ENCODE results near the gene POU3F3. TPM values are rescaled to one million over a fixed set of nuclear protein-coding genes. Genes with fewer than 3 reads are reported as not detected.
A peak's percentile ranks its signal among the peaks of the same experiment; 100 is the strongest.

Gene POU3F3
- total RNA-seq, 2 donors from 2014 or later = 0.08 TPM; not detected in 1

GRCh38 chr2:104870100-104870975 is 16.4 kb downstream of the POU3F3 start:
- intact Hi-C loops (cut with DNase I) = no loop called here
- ATAC-seq (no peak), DNase-seq (no peak)

GRCh38 chr2:104871649-104871971 is 17.7 kb downstream of the POU3F3 start:
- ATAC-seq = no peak
- no peak for DNase-seq
- intact Hi-C loops (cut with DNase I) = no loop called here

- ATAC-seq (no peak), DNase-seq (no peak)
- intact Hi-C loops (cut with DNase I) = no loop called here
These were observed 18.3 kb downstream of the POU3F3 start for GRCh38 chr2:104871972-104872865.

- peak; percentile 87 to 90 for ATAC-seq
- intact Hi-C loops (cut with DNase I) = no loop called here
- peak; percentile 68 for DNase-seq
These were observed 19.2 kb downstream of the POU3F3 start for GRCh38 chr2:104872866-104873688.

- ATAC-seq (no peak), DNase-seq (no peak)
- intact Hi-C loops (cut with DNase I) = no loop called here
These were observed 19.8 kb downstream of the POU3F3 start for GRCh38 chr2:104873689-104874054.

GRCh38 chr2:104874230-104874629 is 20.3 kb downstream of the POU3F3 start:
- intact Hi-C loops (cut with DNase I) = no loop called here
- no peak for DNase-seq
- ATAC-seq = no peak

GRCh38 chr2:104875262-104875661 is 21.3 kb downstream of the POU3F3 start:
- intact Hi-C loops (cut with DNase I) = no loop called here
- no peak for DNase-seq
- no peak for ATAC-seq

- ATAC-seq (no peak), DNase-seq (no peak)
- intact Hi-C loops (cut with DNase I) = no loop called here
These were observed 23.0 kb downstream of the POU3F3 start for GRCh38 chr2:104876606-104877570.

- no peak for ATAC-seq
- DNase-seq = no peak
- intact Hi-C loops (cut with DNase I) = no loop called here
These were observed 25.1 kb downstream of the POU3F3 start for GRCh38 chr2:104878863-104879512.

GRCh38 chr2:104880076-104880475 is 26.2 kb downstream of the POU3F3 start:
- DNase-seq = no peak
- ATAC-seq = no peak
- intact Hi-C loops (cut with DNase I) = no loop called here

GRCh38 chr2:104883357-104883756 is 29.4 kb downstream of the POU3F3 start:
- ATAC-seq (peak in 1 of 2 donors; percentile 36), DNase-seq (no peak)
- intact Hi-C loops (cut with DNase I) = no loop called here

GRCh38 chr2:104885119-104885782 is 31.3 kb downstream of the POU3F3 start:
- intact Hi-C loops (cut with DNase I) = no loop called here
- no peak for ATAC-seq
- DNase-seq = no peak

- ATAC-seq = no peak
- intact Hi-C loops (cut with DNase I) = no loop called here
These were observed 33.8 kb downstream of the POU3F3 start for GRCh38 chr2:104887676-104888075.

GRCh38 chr2:104888489-104889258 is 34.8 kb downstream of the POU3F3 start:
- intact Hi-C loops (cut with DNase I) = no loop called here
- DNase-seq (no peak), ATAC-seq (no peak)

More at GRCh38 chr2:104887676-104888075, 33.8 kb downstream of the POU3F3 start:
- DNase-seq = no peak

- ATAC-seq (no peak), DNase-seq (no peak)
- intact Hi-C loops (cut with DNase I) = no loop called here
These were observed 35.5 kb downstream of the POU3F3 start for GRCh38 chr2:104889291-104889959.

All from left cardiac atrium (tissue), 4 donors.